H9 (cell line): ENCODE measurements around the gene CNGA2. TPM values are rescaled to one million over a fixed set of nuclear protein-coding genes. Genes with fewer than 3 reads are reported as not detected.

Source experiments
- DNase-seq: peaks from one replicate; pipeline ENCODE4 v3.0.0-alpha.2; 2017
- H2AFZ ChIP-seq: one replicate; pipeline ENCODE4 v1.6.1; 2013; ENCODE audit warnings: mild to moderate bottlenecking, low read length, control low read depth, moderate library complexity
- H2AK5ac ChIP-seq: 2 replicates; pipeline ENCODE4 v1.6.1; 2013; ENCODE audit warnings: low read length, control low read depth, mixed read lengths; ENCODE audit not compliant: insufficient read length
- H2BK120ac ChIP-seq: one replicate; pipeline ENCODE4 v1.6.1; 2013; ENCODE audit warnings: low read depth, mild to moderate bottlenecking, low read length, control low read depth, inconsistent platforms; ENCODE audit not compliant: poor library complexity, severe bottlenecking
- H2BK12ac ChIP-seq: 2 replicates; pipeline ENCODE4 v1.6.1; 2013; ENCODE audit warnings: low read length, control low read depth, mixed read lengths, low read depth; ENCODE audit not compliant: insufficient read length
- H2BK15ac ChIP-seq: 2 replicates; pipeline ENCODE4 v1.6.1; 2013; ENCODE audit warnings: low read depth, low read length, control low read depth
- H2BK20ac ChIP-seq: one replicate; pipeline ENCODE4 v1.6.1; 2013; ENCODE audit warnings: low read depth, mild to moderate bottlenecking, low read length, control low read depth, inconsistent platforms; ENCODE audit not compliant: poor library complexity, severe bottlenecking
- H2BK5ac ChIP-seq: 2 replicates; pipeline ENCODE4 v1.6.1; 2013; ENCODE audit warnings: low read length, control low read depth, mixed read lengths; ENCODE audit not compliant: insufficient read length
- H3K14ac ChIP-seq: 2 replicates; pipeline ENCODE4 v1.6.1; 2013; ENCODE audit warnings: low read length, control low read depth; ENCODE audit not compliant: insufficient read depth
- H3K18ac ChIP-seq: 2 replicates; pipeline ENCODE4 v1.6.1; 2013; ENCODE audit warnings: low read depth, mild to moderate bottlenecking, mixed read lengths, low read length, control low read depth; ENCODE audit not compliant: insufficient read length
- H3K23ac ChIP-seq: 2 replicates; pipeline ENCODE4 v1.6.1; 2013; ENCODE audit warnings: low read length, control low read depth, mixed read lengths, low read depth; ENCODE audit not compliant: insufficient read length
- H3K23me2 ChIP-seq: 2 replicates; pipeline ENCODE4 v1.6.1; 2013; ENCODE audit warnings: low read depth, mild to moderate bottlenecking, mixed read lengths, low read length, control low read depth; ENCODE audit not compliant: insufficient read length, poor library complexity, severe bottlenecking
- H3K27ac ChIP-seq: 2 replicates; pipeline ENCODE4 v1.5.1; 2013; ENCODE audit warnings: low read length, control low read depth, mixed read lengths, low read depth; ENCODE audit not compliant: insufficient read length
- H3K27me3 ChIP-seq: 2 replicates; pipeline ENCODE4 v1.6.1; 2013; ENCODE audit warnings: low read length, control low read depth, inconsistent platforms; ENCODE audit not compliant: insufficient read depth
- H3K4ac ChIP-seq: 2 replicates; pipeline ENCODE4 v1.6.1; 2013; ENCODE audit warnings: low read depth, mild to moderate bottlenecking, control low read depth, inconsistent platforms, low read length, moderate library complexity
- H3K4me1 ChIP-seq: 2 replicates; pipeline ENCODE4 v1.6.1; 2013; ENCODE audit warnings: low read length, control low read depth, inconsistent platforms; ENCODE audit not compliant: insufficient read depth
- H3K4me2 ChIP-seq: 2 replicates; pipeline ENCODE4 v1.6.1; 2013; ENCODE audit warnings: low read length, control low read depth, mixed read lengths; ENCODE audit not compliant: insufficient read length, insufficient read depth
- H3K56ac ChIP-seq: 2 replicates; pipeline ENCODE4 v1.6.1; 2013; ENCODE audit warnings: low read depth, mild to moderate bottlenecking, mixed read lengths, low read length, control low read depth; ENCODE audit not compliant: insufficient read length
- H3K79me1 ChIP-seq: 2 replicates; pipeline ENCODE4 v1.6.1; 2013; ENCODE audit warnings: low read depth, mild to moderate bottlenecking, moderate library complexity, low read length, control low read depth, inconsistent platforms; ENCODE audit not compliant: insufficient read depth, poor library complexity, severe bottlenecking
- H3K79me2 ChIP-seq: 2 replicates; pipeline ENCODE4 v1.6.1; 2013; ENCODE audit warnings: low read length, control low read depth, inconsistent platforms; ENCODE audit not compliant: insufficient read depth
- H3K9ac ChIP-seq: 2 replicates; pipeline ENCODE4 v1.6.1; 2013; ENCODE audit warnings: low read length, control low read depth, mixed read lengths; ENCODE audit not compliant: insufficient read length; ENCODE audit errors: extremely low read depth
- H3K9me3 ChIP-seq: one replicate; pipeline ENCODE4 v1.6.1; 2013; ENCODE audit warnings: low read depth, low read length, inconsistent platforms; ENCODE audit not compliant: control insufficient read depth
- H3T11ph ChIP-seq: one replicate; pipeline ENCODE4 v1.6.1; 2013; ENCODE audit warnings: mild to moderate bottlenecking, low read length, control low read depth, inconsistent platforms
- H4K20me1 ChIP-seq: one replicate; pipeline ENCODE4 v1.6.1; 2013; ENCODE audit not compliant: control insufficient read depth, insufficient read length, insufficient read depth
- H4K5ac ChIP-seq: 2 replicates; pipeline ENCODE4 v1.6.1; 2013; ENCODE audit warnings: low read depth, mild to moderate bottlenecking, mixed read lengths, low read length, control low read depth; ENCODE audit not compliant: insufficient read length
- H4K8ac ChIP-seq: replicated peaks from 2 replicates; pipeline ENCODE4 v1.6.1; 2013; ENCODE audit warnings: low read length, control low read depth, mixed read lengths, low read depth; ENCODE audit not compliant: insufficient read length
- H4K91ac ChIP-seq: 2 replicates; pipeline ENCODE4 v1.6.1; 2013; ENCODE audit warnings: low read depth, mild to moderate bottlenecking, moderate library complexity, mixed read lengths, low read length, control low read depth; ENCODE audit not compliant: insufficient read length
- H3K27ac Mint-ChIP-seq, 3 experiments: 2 replicates in 2 of 3; 3 replicates in 1 of 3; pipeline ENCODE4 v1.8.0; 2020 to 2021; ENCODE audit warnings: mixed read lengths in 3 of 3, mild to moderate bottlenecking in 1 of 3, moderate library complexity in 1 of 3
- H3K27me3 Mint-ChIP-seq: 2 replicates; pipeline ENCODE4 v1.8.0; 2021; ENCODE audit warnings: low read depth, mild to moderate bottlenecking, moderate library complexity, mixed read lengths
- H3K36me3 Mint-ChIP-seq, 3 experiments: 2 replicates in 2 of 3; 3 replicates in 1 of 3; pipeline ENCODE4 v1.8.0; 2020 to 2021; ENCODE audit warnings: low read depth in 3 of 3, mixed read lengths in 3 of 3; ENCODE audit not compliant: insufficient read depth in 1 of 3
- H3K4me1 Mint-ChIP-seq, 2 experiments: 2 replicates each; pipeline ENCODE4 v1.8.0; 2020; ENCODE audit warnings: mixed read lengths in 2 of 2
- H3K4me3 Mint-ChIP-seq, 2 experiments: 2 replicates in 1 of 2; 3 replicates in 1 of 2; pipeline ENCODE4 v1.8.0; 2020 to 2021; ENCODE audit warnings: mild to moderate bottlenecking in 2 of 2, mixed read lengths in 2 of 2, moderate library complexity in 1 of 2
- H3K9me3 Mint-ChIP-seq, 2 experiments: 2 replicates in 1 of 2; 3 replicates in 1 of 2; pipeline ENCODE4 v1.8.0; 2020; ENCODE audit warnings: mild to moderate bottlenecking in 2 of 2, mixed read lengths in 2 of 2, moderate library complexity in 1 of 2
- WGBS: extraction: QIAGEN DNeasy Blood & Tissue Kit; methylation state at CpG from one replicate; pipeline ENCODE4 v1.1.7; 2013; ENCODE audit warnings: missing lambda C conversion rate, low lambda C conversion rate, mixed read lengths; ENCODE audit not compliant: insufficient read length; ENCODE audit errors: extremely low coverage; 5-methylcytosine and 5-hydroxymethylcytosine counted together
- total RNA-seq: library from RNA; stranded (reverse); gene quantifications from 2 replicates; pipeline ENCODE4 v1.2.1, GENCODE V29; 2021
- TF ChIP-seq, protein P1 (sequence below): fragments of 200-600 bp; sonication (generic); conservative IDR thresholded peaks from 3 replicates; pipeline ENCODE4 v1.8.0; 2021; ENCODE audit warnings: antibody characterized with exemption, mild to moderate bottlenecking

Gene CNGA2
- total RNA-seq, 1 experiment from 2014 or later = not detected

DNA sequence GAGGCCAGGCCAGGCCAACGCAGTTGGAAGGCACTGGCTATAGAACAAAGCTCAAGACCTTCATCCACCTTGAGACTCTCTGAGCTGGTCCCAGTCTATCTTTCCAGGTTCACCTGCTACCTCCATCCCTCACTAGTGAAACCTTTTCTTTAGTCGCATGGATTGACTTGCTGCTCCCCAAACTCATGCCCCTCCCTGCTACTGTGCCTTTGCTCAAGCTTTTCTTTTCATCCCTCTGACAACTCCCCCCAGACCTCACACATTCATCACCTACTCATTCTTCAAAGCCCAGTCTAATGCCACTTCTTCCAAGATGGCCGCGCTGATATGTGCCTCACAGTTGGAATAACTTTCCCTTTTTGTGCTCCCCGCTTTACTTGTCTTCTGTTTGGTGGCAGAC lies 58.0 kb downstream of the CNGA2 start:
- Histone ChIP-seq H3K18ac (no peak overlapping the region), H3T11ph (no peak overlapping the region), H2AFZ (no peak overlapping the region), H2BK120ac (no peak overlapping the region), H3K9me3 (peaks cover 64% of the 10 kb centered on the region), H3K23me2 (no peaks in the 10 kb centered on the region), H4K8ac (no peak overlapping the region), H4K20me1 (no peaks in the 10 kb centered on the region), H3K79me1 (no peaks in the 10 kb centered on the region), H2BK5ac (no peak overlapping the region), H3K23ac (no peak overlapping the region), H2AK5ac (no peak overlapping the region), H4K5ac (no peak overlapping the region), H3K27ac (no peak overlapping the region), H2BK20ac (no peak overlapping the region), H3K14ac (no peak overlapping the region), H3K79me2 (no peaks in the 10 kb centered on the region; the same call in 1 of the 2 replicates), H3K4ac (no peak overlapping the region), H3K9ac (no peak overlapping the region), H4K91ac (no peak overlapping the region), H3K56ac (no peak overlapping the region), H3K27me3 (no peaks in the 10 kb centered on the region), H3K4me1 (no peaks in the 10 kb centered on the region), H2BK15ac (no peak overlapping the region), H2BK12ac (no peak overlapping the region), H3K4me2 (no peak overlapping the region)
- Mint-ChIP-seq H3K27ac (no peak overlapping the region), H3K9me3 (peaks cover 73 to 82% of the 10 kb centered on the region in 2 experiments), H3K27me3 (peaks cover 12% of the 10 kb centered on the region), H3K36me3 (peaks cover 0 to 3% (median under 1%) of the 10 kb centered on the region in 3 experiments; a peak in 4 of 7 replicates), H3K4me1 (no peaks in the 10 kb centered on the region), H3K4me3 (no peak overlapping the region)
- TF ChIP-seq, protein P1, sequence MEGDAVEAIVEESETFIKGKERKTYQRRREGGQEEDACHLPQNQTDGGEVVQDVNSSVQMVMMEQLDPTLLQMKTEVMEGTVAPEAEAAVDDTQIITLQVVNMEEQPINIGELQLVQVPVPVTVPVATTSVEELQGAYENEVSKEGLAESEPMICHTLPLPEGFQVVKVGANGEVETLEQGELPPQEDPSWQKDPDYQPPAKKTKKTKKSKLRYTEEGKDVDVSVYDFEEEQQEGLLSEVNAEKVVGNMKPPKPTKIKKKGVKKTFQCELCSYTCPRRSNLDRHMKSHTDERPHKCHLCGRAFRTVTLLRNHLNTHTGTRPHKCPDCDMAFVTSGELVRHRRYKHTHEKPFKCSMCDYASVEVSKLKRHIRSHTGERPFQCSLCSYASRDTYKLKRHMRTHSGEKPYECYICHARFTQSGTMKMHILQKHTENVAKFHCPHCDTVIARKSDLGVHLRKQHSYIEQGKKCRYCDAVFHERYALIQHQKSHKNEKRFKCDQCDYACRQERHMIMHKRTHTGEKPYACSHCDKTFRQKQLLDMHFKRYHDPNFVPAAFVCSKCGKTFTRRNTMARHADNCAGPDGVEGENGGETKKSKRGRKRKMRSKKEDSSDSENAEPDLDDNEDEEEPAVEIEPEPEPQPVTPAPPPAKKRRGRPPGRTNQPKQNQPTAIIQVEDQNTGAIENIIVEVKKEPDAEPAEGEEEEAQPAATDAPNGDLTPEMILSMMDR = no peak
- no CpG with 5 or more reads among the region's 5 CpGs for WGBS
- no peak for DNase-seq
